Activated CD4-positive, alpha-beta T cell treated with anti-CD3 and anti-CD28 coated beads, Interleukin-2, amount 10 ng/mL, durations not matched to agents 24 days and 14 days (primary cell): ENCODE data around the gene COL9A2. TPM values are rescaled to one million over a fixed set of nuclear protein-coding genes. Genes with fewer than 3 reads are reported as not detected.

ENCODE experiments used
- DNase-seq: peaks from one replicate; pipeline ENCODE4 v3.0.0; 2022
- H3K27ac Mint-ChIP-seq: one replicate; pipeline ENCODE4 v1.8.0; 2022; ENCODE audit warnings: mild to moderate bottlenecking, mixed read lengths
- H3K27me3 Mint-ChIP-seq: one replicate; pipeline ENCODE4 v1.8.0; 2022; ENCODE audit warnings: mixed read lengths
- H3K36me3 Mint-ChIP-seq: one replicate; pipeline ENCODE4 v1.8.0; 2022; ENCODE audit warnings: low read depth, mild to moderate bottlenecking, mixed read lengths
- H3K4me1 Mint-ChIP-seq: one replicate; pipeline ENCODE4 v1.8.0; 2021; ENCODE audit warnings: mixed read lengths
- H3K4me3 Mint-ChIP-seq: one replicate; pipeline ENCODE4 v1.8.0; 2022; ENCODE audit warnings: mild to moderate bottlenecking, moderate library complexity, mixed read lengths
- H3K9me3 Mint-ChIP-seq: one replicate; pipeline ENCODE4 v1.8.0; 2021; ENCODE audit warnings: mixed read lengths
- intact Hi-C: fragments of 100-400 bp; cut with micrococcal nuclease; formaldehyde crosslinking; loops from one replicate; pipeline ENCODE4 v1.15.1; 2023
- total RNA-seq: library from RNA; stranded (reverse); gene quantifications from 2 replicates; pipeline ENCODE4 v1.2.3, GENCODE V29; 2022

The COL9A2 gene
- total RNA-seq, 1 donor from 2014 or later, result 14.5 TPM

DNA sequence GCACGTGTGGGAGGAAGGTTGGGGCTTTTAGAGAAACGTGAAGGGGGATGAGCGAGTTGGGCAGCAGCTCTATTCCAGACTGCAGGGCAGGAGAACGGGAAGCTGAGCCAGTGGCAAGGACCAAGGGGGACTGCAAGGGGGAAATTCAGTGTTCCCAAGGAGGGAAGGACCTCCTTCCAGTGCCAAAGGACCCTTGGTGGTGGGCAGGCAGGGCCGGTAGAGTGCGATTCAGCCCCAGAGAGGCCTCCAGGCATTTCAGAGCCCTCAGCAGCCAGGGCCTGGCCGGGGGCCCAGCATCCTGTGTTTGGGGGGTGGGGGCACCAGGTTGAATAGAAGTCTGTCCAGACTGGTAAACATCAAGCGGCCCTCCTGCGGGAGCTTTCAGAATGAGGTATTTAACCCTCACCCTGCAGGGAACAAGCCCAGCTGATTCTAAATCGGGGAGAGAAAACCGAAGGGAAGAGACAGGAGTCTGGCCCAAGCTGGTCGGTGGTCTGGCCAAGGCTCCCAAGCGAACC lies 2.3 kb downstream of the COL9A2 start:
- H3K9me3 Mint-ChIP-seq, result no peaks in the 10 kb centered on the region
- peaks cover 24% of the 10 kb centered on the region for H3K27me3 Mint-ChIP-seq
- H3K4me1 Mint-ChIP-seq, result peaks cover 47% of the 10 kb centered on the region
- intact Hi-C loops, result loop anchor here (1.0 to 2.0 kb wide), 5 partner anchors 24 to 161 kb away; partner anchors contain the start of genes RLF and ZMPSTE24
- H3K36me3 Mint-ChIP-seq, result peaks cover 4% of the 10 kb centered on the region
- peak overlapping the region; percentile 41 for H3K27ac Mint-ChIP-seq
- no peak for DNase-seq
- H3K4me3 Mint-ChIP-seq, result peak overlapping the region; percentile 80

DNA sequence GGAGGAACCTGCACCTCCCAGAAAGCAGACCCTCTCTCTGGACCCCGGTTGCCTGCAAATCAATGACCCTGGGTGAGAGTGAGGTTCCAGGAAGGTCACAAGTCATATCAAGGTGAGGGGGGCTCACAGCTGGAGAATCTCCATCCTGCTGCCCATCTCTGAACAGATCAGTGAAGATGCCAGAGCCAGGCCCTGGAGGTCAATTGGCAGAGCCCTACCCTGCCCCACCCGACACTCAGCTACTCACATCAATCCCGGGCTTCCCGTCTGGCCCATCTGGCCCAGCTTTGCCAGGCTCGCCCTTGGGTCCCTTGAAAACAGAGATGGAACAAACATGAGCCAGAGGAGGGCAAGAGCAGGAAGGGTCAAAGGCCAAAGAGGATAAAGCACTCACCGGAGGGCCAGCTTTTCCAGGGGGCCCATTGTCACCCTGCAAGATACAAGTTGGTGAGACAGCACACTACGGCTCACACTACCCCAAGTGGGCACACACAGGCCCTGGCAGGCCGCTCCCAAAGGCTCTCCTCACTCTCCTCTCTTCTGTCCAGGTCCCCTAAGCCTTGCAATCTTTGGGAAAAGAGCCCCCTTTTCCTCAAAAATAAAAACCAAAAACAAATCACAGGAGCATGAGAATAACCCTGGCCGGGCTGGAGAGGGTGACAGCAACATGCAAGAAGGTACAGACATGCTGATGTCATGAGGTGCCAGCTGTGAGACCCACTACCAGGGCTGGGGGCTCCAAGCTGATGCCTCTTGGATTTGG lies 2.9 kb downstream of the COL9A2 start:
- intact Hi-C loops, result loop anchor here (2.0 kb wide), 2 partner anchors 49 to 153 kb away; partner anchors contain the start of gene RLF
- H3K36me3 Mint-ChIP-seq, result peaks cover 4% of the 10 kb centered on the region
- peaks cover 24% of the 10 kb centered on the region for H3K27me3 Mint-ChIP-seq
- H3K27ac Mint-ChIP-seq, result no peak overlapping the region
- H3K4me3 Mint-ChIP-seq, result peak overlapping the region; percentile 80
- no peaks in the 10 kb centered on the region for H3K9me3 Mint-ChIP-seq
- peaks cover 44% of the 10 kb centered on the region for H3K4me1 Mint-ChIP-seq
- DNase-seq, result no peak

DNA sequence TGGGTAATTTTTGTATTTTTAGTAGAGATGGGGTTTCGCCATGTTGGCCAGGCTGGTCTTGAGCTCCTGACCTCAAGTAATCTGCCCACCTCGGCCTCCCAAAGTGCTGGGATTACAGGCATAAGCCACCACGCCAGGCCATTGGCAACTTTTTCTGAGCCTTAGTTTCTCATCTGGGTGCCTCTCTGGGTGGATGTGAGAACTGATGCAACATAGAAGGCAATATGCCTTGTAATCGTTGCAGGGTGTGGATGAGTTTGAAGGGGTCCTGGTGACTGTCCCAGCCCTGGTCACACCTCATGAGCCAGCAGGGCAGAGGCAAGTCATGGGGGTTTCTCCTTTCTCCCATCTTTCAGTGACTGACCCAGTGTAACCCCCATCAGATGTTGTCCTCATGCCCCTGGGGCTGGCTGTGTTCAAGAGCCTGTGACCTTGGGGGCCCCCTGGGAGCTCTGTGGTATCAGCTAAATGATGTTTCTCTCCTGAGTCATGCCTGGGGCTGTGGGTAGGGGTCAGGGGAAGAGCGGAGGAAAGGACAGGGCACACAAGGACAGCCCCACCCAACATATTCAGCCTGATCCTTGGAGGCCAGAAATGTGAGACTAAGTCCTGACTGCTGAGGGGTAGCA lies 3.6 kb downstream of the COL9A2 start:
- Mint-ChIP-seq H3K9me3 (no peaks in the 10 kb centered on the region), H3K36me3 (peaks cover 4% of the 10 kb centered on the region), H3K27me3 (peaks cover 18% of the 10 kb centered on the region), H3K4me1 (peaks cover 37% of the 10 kb centered on the region), H3K4me3 (peak overlapping the region; percentile 57), H3K27ac (peak overlapping the region; percentile 66)
- no peak for DNase-seq
- intact Hi-C loops, result no loop called here

DNA sequence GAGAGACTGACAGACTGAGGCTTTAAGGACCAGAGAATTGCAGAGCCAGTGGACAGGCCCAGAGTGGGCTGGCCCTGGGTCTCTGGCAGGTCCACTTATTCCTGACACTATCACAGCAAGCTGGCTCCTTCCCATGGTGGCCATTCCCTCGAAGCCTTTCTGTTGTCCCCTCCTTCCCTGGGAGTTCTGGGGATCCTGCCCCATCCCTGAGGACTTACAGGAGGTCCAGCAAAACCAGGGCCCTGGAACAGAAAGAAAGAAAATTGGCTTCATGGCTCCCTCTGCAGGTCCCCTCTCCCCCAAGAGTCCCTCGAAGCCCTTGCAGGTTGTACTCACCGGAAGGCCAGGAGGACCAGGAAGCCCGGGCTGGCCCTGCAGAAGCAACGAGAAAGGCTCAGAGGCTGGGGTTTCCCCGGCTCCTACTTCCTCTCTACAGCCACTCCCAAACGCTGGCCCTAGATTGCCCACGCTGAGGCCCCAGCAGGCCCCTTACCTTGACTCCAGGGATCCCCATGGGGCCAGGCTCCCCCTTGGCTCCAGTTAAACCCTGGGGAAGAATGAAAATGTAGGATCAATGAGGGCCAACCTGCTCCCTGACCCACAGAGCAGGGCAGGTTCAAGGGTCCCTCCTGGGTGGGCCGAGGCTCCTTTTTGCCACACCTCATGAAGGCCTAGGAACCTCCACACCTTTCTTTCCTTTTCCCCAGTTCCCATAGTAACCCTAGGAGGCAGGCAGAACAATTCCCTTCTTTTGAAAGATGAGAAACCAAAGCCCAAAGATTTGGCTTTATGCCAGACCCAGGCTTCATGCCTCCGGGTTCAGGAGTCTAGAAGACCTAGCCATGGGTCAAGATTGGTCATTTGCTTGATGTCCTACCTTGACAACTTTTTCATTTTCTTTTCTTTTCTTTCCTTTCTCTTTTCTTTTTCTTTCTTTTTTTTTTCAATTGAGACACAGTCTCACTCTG lies 4.6 kb downstream of the COL9A2 start:
- no peaks in the 10 kb centered on the region for H3K36me3 Mint-ChIP-seq
- H3K27me3 Mint-ChIP-seq, result peaks cover 11% of the 10 kb centered on the region
- DNase-seq, result peak; percentile 81
- intact Hi-C loops, result no loop called here
- H3K27ac Mint-ChIP-seq, result peak overlapping the region; percentile 66
- H3K9me3 Mint-ChIP-seq, result no peaks in the 10 kb centered on the region
- H3K4me1 Mint-ChIP-seq, result peaks cover 32% of the 10 kb centered on the region
- peak overlapping the region; percentile 57 for H3K4me3 Mint-ChIP-seq

DNA sequence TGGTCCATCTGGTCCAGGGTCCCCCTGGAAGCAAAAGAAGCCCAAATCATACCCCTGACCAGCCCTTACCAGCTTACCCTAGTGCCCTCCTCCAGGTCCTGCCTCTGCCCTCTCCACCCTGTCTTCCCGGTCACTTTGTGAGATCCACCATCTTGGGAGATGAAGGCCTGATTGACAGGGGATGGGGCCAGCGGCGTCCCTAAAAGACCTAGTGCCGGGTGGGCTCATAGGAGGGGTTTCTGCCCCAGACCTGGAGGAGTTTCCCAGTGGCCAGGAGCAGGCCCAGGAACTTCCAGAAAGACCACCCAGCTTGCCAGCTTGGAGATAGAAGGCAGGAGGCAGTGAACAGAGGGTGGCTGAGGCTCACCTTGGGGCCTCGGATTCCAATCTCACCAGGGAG lies 5.4 kb downstream of the COL9A2 start:
- Mint-ChIP-seq H3K27ac (peak overlapping the region; percentile 14), H3K36me3 (no peaks in the 10 kb centered on the region), H3K4me1 (peaks cover 32% of the 10 kb centered on the region), H3K9me3 (no peaks in the 10 kb centered on the region), H3K27me3 (peaks cover 7% of the 10 kb centered on the region), H3K4me3 (peak overlapping the region; percentile 57)
- intact Hi-C loops, result no loop called here
- DNase-seq, result no peak

DNA sequence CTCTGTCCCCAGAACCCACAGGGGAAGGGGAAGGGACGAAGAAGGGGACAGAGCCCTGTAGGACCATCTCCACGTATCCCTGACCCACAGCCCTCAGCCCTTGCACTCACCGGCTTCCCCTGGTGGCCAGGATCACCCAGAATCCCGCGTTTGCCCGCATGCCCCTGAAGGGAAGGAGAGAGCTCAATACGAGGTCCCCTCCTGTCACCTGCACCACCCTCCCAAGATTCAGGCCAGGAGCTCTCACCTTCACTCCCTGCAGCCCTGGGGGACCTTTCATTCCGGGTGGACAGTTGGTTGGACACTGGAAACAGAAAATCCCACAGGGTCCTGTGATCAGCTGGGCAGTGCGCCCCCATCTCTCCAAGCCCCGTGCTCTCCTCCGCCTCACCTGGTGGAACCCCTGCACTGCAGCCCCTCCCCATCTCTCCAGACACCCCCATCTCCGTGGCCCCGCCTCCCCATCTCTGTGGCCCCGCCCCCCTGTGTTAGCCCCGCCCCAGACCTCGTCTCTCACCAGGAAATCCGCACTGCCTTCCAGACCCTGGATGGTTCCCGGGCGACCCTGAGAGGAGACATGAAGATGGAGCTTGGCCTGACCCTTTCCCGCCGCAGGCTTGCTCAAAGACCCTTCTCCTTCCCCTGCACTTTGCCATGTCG lies 6.0 kb downstream of the COL9A2 start:
- Mint-ChIP-seq H3K4me3 (peak overlapping the region; percentile 57), H3K27ac (no peak overlapping the region)

DNA sequence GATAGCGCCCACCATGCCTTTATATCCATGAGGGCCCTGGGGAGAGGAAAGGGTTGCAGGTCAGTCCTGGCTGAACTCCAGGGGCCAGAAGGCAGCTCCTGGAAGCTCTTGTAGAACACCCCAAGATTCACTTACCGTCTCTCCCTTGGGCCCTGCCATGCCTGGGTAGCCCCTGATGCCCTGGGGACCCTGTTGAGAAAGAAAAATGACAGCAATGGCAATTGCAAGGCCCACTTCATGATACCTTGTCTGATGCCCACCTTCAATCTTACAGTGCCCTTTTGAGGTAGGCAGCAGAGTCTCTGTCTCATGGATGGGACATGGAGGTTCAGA lies 7.0 kb downstream of the COL9A2 start:
- Mint-ChIP-seq H3K27me3 (peaks cover 2% of the 10 kb centered on the region), H3K36me3 (no peaks in the 10 kb centered on the region), H3K4me3 (no peak overlapping the region), H3K27ac (no peak overlapping the region), H3K9me3 (no peaks in the 10 kb centered on the region), H3K4me1 (peaks cover 26% of the 10 kb centered on the region)
- no peak for DNase-seq
- intact Hi-C loops, result no loop called here

More for the DNA sequence above, 6.0 kb downstream of the COL9A2 start:
- Mint-ChIP-seq H3K27me3 (peaks cover 6% of the 10 kb centered on the region), H3K4me1 (peaks cover 31% of the 10 kb centered on the region), H3K9me3 (no peaks in the 10 kb centered on the region), H3K36me3 (no peaks in the 10 kb centered on the region)
- intact Hi-C loops, result no loop called here
- DNase-seq, result no peak

DNA sequence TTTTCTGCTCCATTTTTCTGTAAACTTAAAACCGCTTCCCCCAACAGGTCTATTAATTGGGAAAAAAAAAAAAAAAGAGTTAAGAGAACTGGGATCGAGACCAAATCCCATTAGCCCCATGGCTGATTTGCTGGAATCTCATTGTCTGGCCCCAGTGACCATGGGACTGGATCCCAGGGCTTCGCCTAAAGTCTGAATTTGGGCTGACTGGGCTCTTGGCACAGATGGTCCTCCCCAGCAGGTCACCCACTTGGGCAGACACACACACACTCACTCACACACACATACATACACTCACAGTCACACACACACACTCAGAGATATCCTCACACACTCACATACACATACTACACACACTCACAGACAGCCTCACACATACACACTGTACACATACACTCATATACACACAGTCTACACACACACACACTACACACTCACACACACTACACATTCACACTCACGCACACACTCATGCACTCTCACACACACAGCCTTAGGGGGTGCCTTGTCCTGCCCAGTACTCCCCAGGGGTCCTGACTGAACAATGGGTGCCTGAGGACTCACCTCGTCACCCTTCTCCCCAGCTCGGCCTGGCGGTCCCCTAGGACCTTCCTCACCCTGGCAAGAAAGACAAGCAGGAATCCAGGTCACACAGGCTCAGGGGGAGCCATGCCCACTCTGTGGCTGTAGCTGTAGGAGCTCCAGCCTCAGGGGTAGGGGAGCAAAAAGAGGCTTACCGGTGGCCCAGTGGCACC lies 7.5 kb downstream of the COL9A2 start:
- peaks cover 1% of the 10 kb centered on the region for H3K27me3 Mint-ChIP-seq
- intact Hi-C loops, result no loop called here
- H3K27ac Mint-ChIP-seq, result no peak overlapping the region
- H3K4me3 Mint-ChIP-seq, result no peak overlapping the region
- peaks cover 22% of the 10 kb centered on the region for H3K4me1 Mint-ChIP-seq
- H3K9me3 Mint-ChIP-seq, result no peaks in the 10 kb centered on the region
- no peaks in the 10 kb centered on the region for H3K36me3 Mint-ChIP-seq
- DNase-seq, result no peak

DNA sequence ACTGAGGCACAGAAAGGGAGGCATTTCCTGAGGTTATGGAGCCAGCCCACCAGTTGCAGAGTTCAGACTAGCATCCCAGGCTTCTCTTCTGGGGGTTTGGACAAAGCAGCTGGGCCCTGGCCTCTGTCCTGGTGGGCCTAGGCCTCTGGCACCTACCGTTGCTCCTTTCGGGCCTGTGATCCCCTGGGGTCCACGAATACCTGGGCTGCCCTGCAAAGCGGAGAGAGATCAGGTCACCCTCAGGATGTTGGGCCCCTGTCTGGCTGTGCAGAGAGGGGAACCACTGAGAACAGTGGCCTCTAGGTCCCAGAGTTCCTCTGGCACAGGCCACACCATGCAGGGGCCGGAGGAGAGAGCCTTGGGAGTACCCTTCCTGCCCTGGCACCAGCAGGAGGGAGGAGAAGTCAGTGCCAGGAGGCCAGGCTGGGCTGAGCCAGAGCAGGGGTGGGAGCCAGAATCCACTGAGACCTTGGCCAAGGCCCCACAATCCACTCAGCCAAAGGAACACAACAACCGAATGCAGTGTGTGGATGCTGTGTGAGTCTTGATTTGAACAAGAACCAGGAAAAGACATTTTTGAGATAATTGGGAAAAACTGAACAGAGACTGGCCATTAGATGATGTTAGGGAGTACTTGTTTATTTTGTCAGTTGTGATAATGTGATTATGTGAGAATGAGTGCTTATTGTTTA lies 8.9 kb downstream of the COL9A2 start:
- Mint-ChIP-seq H3K27me3 (no peaks in the 10 kb centered on the region), H3K4me3 (no peak overlapping the region), H3K9me3 (no peaks in the 10 kb centered on the region), H3K4me1 (peaks cover 14% of the 10 kb centered on the region), H3K27ac (no peak overlapping the region), H3K36me3 (no peaks in the 10 kb centered on the region)
- intact Hi-C loops, result no loop called here
- DNase-seq, result no peak

DNA sequence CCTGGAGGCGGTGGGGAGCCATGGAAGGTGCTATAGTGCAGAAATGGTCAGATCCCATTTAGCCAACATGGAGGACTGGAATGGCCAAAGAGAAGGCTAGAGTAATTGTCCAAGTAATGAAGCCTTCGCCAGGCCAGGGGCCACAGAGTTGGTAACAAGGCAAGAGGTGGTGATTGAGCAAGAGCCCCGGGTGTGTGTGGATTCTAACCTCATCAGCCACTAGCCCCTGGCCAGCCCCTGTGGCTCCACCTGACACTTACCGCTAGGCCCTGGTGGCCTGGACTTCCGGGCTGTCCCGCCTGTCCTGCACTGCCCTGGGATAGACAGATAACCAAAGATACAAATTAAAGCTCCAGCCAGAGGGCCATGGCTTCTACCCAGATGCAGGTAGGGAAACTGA lies 9.9 kb downstream of the COL9A2 start:
- no peaks in the 10 kb centered on the region for H3K36me3 Mint-ChIP-seq
- intact Hi-C loops, result no loop called here

DNA sequence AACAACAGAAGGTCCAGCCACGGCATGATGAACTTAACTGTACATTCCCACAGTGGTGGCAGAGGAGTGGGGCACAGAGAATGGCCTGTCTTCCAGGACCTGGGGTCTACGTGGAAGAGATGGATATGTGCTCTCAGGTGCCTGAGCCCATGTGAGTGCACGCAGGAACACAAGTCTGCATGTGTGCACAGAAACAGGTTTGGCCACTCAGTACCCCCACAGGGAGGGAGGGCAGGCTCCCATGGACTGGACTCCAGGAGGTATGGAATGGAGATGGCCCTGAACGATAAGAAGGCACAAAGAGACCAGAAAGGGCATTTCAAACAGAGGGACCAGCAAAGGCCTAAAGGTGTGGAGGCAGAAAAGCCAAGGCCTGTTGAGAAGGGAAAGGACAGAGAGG lies 10.8 kb downstream of the COL9A2 start:
- H3K9me3 Mint-ChIP-seq, result no peaks in the 10 kb centered on the region
- H3K27me3 Mint-ChIP-seq, result no peaks in the 10 kb centered on the region
- no peaks in the 10 kb centered on the region for H3K36me3 Mint-ChIP-seq
- no peak overlapping the region for H3K4me3 Mint-ChIP-seq
- no peak overlapping the region for H3K27ac Mint-ChIP-seq
- intact Hi-C loops, result no loop called here
- H3K4me1 Mint-ChIP-seq, result peaks cover 3% of the 10 kb centered on the region
- DNase-seq, result no peak

More for the DNA sequence above, 9.9 kb downstream of the COL9A2 start:
- DNase-seq, result no peak
- Mint-ChIP-seq H3K4me1 (peaks cover 4% of the 10 kb centered on the region), H3K27me3 (no peaks in the 10 kb centered on the region), H3K4me3 (no peak overlapping the region), H3K27ac (no peak overlapping the region), H3K9me3 (no peaks in the 10 kb centered on the region)

DNA sequence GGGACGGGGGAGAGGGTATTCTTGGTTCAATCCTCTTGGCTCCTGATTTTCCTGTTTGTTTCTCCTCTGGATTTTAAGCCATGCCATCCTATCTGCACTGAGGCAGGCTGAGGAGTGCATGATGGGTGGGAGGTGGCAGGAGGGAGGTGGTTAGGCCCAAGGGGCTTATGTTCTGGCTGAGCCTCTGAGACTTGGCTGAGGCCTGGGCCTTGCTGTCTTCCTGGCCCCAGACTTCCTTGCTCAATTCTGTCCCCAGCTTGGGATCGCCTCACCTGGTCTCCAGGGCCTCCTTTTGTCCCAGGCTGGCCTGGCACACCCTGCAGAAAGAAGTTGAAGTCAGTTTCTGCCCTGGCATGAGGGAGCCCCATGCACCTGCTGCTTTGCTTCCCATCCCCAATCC lies 11.2 kb downstream of the COL9A2 start:
- intact Hi-C loops, result no loop called here
- no peak for DNase-seq
- Mint-ChIP-seq H3K9me3 (no peaks in the 10 kb centered on the region), H3K27ac (no peak overlapping the region), H3K4me1 (peaks cover 3% of the 10 kb centered on the region), H3K4me3 (no peak overlapping the region), H3K36me3 (no peaks in the 10 kb centered on the region), H3K27me3 (no peaks in the 10 kb centered on the region)
